Middle frontal gyrus (tissue), 1 donor: ENCODE data around the gene SNTG2.

ENCODE experiments used
- DNase-seq: peaks from one replicate; pipeline ENCODE4 v3.0.0-alpha.2; 2015; ENCODE audit warnings: low spot score; ENCODE audit errors: extremely low spot score

SNTG2 gene

GRCh38 chr2:926259-926793 is 24.3 kb upstream of the SNTG2 start:
- no peak for DNase-seq

- DNase-seq, result no peak
Measured at GRCh38 chr2:926896-927295, 23.8 kb upstream of the SNTG2 start.

- DNase-seq, result no peak
Measured at GRCh38 chr2:929011-929735, 21.5 kb upstream of the SNTG2 start.

GRCh38 chr2:929925-930324 is 20.7 kb upstream of the SNTG2 start:
- DNase-seq, result no peak

- DNase-seq, result no peak
Measured at GRCh38 chr2:930935-931334, 19.7 kb upstream of the SNTG2 start.

- DNase-seq, result no peak
Measured at GRCh38 chr2:932320-933115, 18.1 kb upstream of the SNTG2 start.

GRCh38 chr2:933734-934295 is 16.8 kb upstream of the SNTG2 start:
- DNase-seq, result no peak

- DNase-seq, result no peak
Measured at GRCh38 chr2:937530-937929, 13.1 kb upstream of the SNTG2 start.

- no peak for DNase-seq
Measured at GRCh38 chr2:938181-939005, 12.3 kb upstream of the SNTG2 start.

- no peak for DNase-seq
Measured at GRCh38 chr2:939936-940601, 10.6 kb upstream of the SNTG2 start.

GRCh38 chr2:941871-942270 is 8.8 kb upstream of the SNTG2 start:
- no peak for DNase-seq

GRCh38 chr2:942775-943460 is 7.7 kb upstream of the SNTG2 start:
- DNase-seq, result no peak

- DNase-seq, result no peak
Measured at GRCh38 chr2:943461-943797, 7.2 kb upstream of the SNTG2 start.

GRCh38 chr2:943821-944220 is 6.8 kb upstream of the SNTG2 start:
- no peak for DNase-seq

- DNase-seq, result no peak
Measured at GRCh38 chr2:944693-945092, 6.0 kb upstream of the SNTG2 start.

GRCh38 chr2:945104-945503 is 5.5 kb upstream of the SNTG2 start:
- no peak for DNase-seq

- DNase-seq, result no peak
Measured at GRCh38 chr2:946073-946948, 4.3 kb upstream of the SNTG2 start.

- no peak for DNase-seq
Measured at GRCh38 chr2:949384-950079, 1.1 kb upstream of the SNTG2 start.
